ENCODE data around the gene TEX22. TPM values are rescaled to one million over a fixed set of nuclear protein-coding genes. Genes with fewer than 3 reads are reported as not detected.

TEX22 gene
- total RNA-seq, 1 experiment from 2014 or later, result 2.6 TPM

DNA sequence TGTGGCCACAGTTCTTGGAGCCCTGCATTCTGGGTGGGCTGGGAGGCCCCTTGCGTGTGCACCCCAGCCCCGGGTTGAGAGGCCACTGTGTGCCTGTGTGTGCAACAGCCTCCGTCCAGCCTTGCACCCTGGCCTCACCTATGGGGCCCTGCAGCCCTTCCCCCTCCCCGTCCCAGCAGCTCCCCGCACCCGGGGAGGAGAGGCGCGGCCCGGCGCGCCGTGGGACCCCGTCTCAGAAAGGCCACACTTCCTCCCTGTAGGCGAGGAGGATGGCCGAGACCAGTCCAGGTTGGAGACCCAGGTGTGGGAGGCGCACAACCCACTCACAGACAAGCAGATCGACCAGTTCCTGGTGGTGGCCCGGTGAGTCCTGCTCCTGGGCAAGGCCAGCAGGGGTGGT lies 59.7 kb downstream of the TEX22 start:
- no peaks in the 10 kb centered on the region for H3K9me3 ChIP-seq (ENCODE audit: insufficient read depth, low read depth)
- BruUV-seq (replicated peaks), result no TSS peak
- H3K4me3 ChIP-seq, result no peak overlapping the region
- no peaks in the 10 kb centered on the region for H3K27me3 ChIP-seq (ENCODE audit: insufficient read depth, low read depth)
- H3K9me2 ChIP-seq (ENCODE audit: insufficient read depth), result no peaks in the 10 kb centered on the region
- H3K36me3 ChIP-seq (ENCODE audit: low read depth), result no peaks in the 10 kb centered on the region
- intact Hi-C loops (cut with micrococcal nuclease; ENCODE audit: unreplicated experiment), result no loop called here
- ChIA-PET POLR2A (ENCODE audit: unreplicated experiment) (no interaction called here), CTCF (no interaction called here)
- H3F3A ChIP-seq (ENCODE audit: insufficient read depth, low read depth), result no peaks in the 10 kb centered on the region
- TF ChIP-seq CTCF (conservative IDR thresholded peaks at IDR 0.05) (no peak), EZH2 (IDR thresholded peaks at IDR 0.05; ENCODE audit: low read depth) (no peak)
- H3K4me1 ChIP-seq (replicated peaks; ENCODE audit: insufficient read depth), result no peaks in the 10 kb centered on the region
- H3K27ac ChIP-seq, result no peak overlapping the region
- H3K4me2 ChIP-seq, result no peak overlapping the region
- no peaks in the 10 kb centered on the region for H3K79me2 ChIP-seq (ENCODE audit: low read depth)
- peaks cover 4% of the 10 kb centered on the region for H4K20me1 ChIP-seq (ENCODE audit: insufficient read depth)
- H2AFZ ChIP-seq, result no peak overlapping the region
- no peak for DNase-seq

DNA sequence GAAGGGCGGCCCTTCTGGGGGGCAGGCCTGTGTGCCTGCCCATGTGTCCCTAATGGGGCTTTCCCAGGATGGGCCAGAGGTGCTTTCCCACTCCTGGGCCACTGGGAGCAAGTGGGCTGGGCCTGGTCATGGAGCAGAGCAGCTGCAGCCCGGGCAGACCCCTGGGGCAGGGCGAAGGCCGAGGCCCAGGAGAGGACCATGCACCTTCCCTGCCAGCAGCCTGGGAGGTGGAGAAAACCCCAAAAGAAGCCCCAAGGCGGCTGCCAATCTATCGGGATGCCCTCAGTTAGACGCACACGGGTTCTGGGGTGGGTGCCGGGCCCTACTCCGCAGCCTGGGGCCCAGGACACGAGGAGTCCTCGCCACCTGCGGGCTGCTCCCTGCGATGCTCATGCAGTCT lies 60.2 kb downstream of the TEX22 start:
- H3K4me2 ChIP-seq, result no peak overlapping the region
- no peaks in the 10 kb centered on the region for H3K27me3 ChIP-seq (ENCODE audit: insufficient read depth, low read depth)
- peaks cover 4% of the 10 kb centered on the region for H4K20me1 ChIP-seq (ENCODE audit: insufficient read depth)
- no peaks in the 10 kb centered on the region for H3K36me3 ChIP-seq (ENCODE audit: low read depth)
- no peak overlapping the region for H3K4me3 ChIP-seq
- DNase-seq, result no peak
- no peaks in the 10 kb centered on the region for H3K4me1 ChIP-seq (replicated peaks; ENCODE audit: insufficient read depth)
- POLR2A ChIA-PET (ENCODE audit: unreplicated experiment), result no interaction called here
- CTCF ChIA-PET, result no interaction called here
- H2AFZ ChIP-seq, result no peak overlapping the region
- TF ChIP-seq EZH2 (IDR thresholded peaks at IDR 0.05; ENCODE audit: low read depth) (no peak), CTCF (conservative IDR thresholded peaks at IDR 0.05) (no peak)
- intact Hi-C loops (cut with micrococcal nuclease; ENCODE audit: unreplicated experiment), result no loop called here
- no peak overlapping the region for H3K27ac ChIP-seq
- no peaks in the 10 kb centered on the region for H3F3A ChIP-seq (ENCODE audit: insufficient read depth, low read depth)
- H3K9me2 ChIP-seq (ENCODE audit: insufficient read depth), result no peaks in the 10 kb centered on the region
- BruUV-seq (replicated peaks), result no TSS peak
- no peaks in the 10 kb centered on the region for H3K9me3 ChIP-seq (ENCODE audit: insufficient read depth, low read depth)
- H3K79me2 ChIP-seq (ENCODE audit: low read depth), result no peaks in the 10 kb centered on the region

DNA sequence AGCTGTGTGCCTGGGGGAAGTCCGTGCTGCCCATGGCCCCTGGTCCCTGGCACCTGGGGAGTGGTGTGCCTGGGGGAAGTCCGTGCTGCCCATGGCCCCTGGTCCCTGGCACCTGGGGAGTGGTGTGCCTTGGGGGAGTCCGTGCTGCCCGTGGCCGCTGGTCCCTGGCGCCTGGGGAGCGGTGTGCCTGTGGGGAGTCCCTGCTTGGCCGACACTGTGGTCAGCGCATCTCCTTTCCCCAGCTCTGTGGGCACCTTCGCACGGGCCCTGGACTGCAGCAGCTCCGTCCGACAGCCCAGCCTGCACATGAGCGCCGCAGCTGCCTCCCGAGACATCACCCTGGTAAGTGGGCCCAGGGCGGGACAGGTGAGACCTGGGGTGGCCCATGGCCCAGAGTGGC lies 61.8 kb downstream of the TEX22 start:
- DNase-seq, result no peak
- Histone ChIP-seq H3K27ac (no peak overlapping the region), H4K20me1 (ENCODE audit: insufficient read depth) (peaks cover 4% of the 10 kb centered on the region), H3K79me2 (ENCODE audit: low read depth) (no peaks in the 10 kb centered on the region), H3K9me3 (ENCODE audit: insufficient read depth, low read depth) (no peaks in the 10 kb centered on the region), H3K4me2 (no peak overlapping the region), H3F3A (ENCODE audit: insufficient read depth, low read depth) (0 out of 2 replicates have a peak, but pooled peaks cover 5% of the 10 kb centered on the region), H3K36me3 (ENCODE audit: low read depth) (peaks cover 5% of the 10 kb centered on the region; the same call in 1 of the 2 replicates), H3K27me3 (ENCODE audit: insufficient read depth, low read depth) (no peaks in the 10 kb centered on the region), H3K4me3 (no peak overlapping the region), H2AFZ (no peak overlapping the region), H3K4me1 (replicated peaks; ENCODE audit: insufficient read depth) (peaks cover 6% of the 10 kb centered on the region), H3K9me2 (ENCODE audit: insufficient read depth) (no peaks in the 10 kb centered on the region)
- intact Hi-C loops (cut with micrococcal nuclease; ENCODE audit: unreplicated experiment), result no loop called here
- POLR2A ChIA-PET (ENCODE audit: unreplicated experiment), result no interaction called here
- no TSS peak for BruUV-seq (replicated peaks)
- TF ChIP-seq CTCF (conservative IDR thresholded peaks at IDR 0.05) (no peak), EZH2 (IDR thresholded peaks at IDR 0.05; ENCODE audit: low read depth) (no peak)
- CTCF ChIA-PET, result no interaction called here

Data from PC-9 (cell line).